ENCODE data around the gene PRKX. TPM values are rescaled to one million over a fixed set of nuclear protein-coding genes. Genes with fewer than 3 reads are reported as not detected.

PRKX gene
- total and polyA plus RNA-seq, 2 of the 13 experiments (the other 11 are each of a cell fraction or from before 2014, with no cell fraction given): 0.01 to 0.15 TPM

- no peaks in the 10 kb centered on the region for H3K9me3 ChIP-seq (ENCODE audit: low read length)
- H3K4me1 ChIP-seq (ENCODE audit: insufficient read depth, low read length): no peaks in the 10 kb centered on the region
- H3K4me2 ChIP-seq (ENCODE audit: low read depth, low read length): no peak overlapping the region
- intact Hi-C loops (cut with micrococcal nuclease; ENCODE audit: unreplicated experiment) (no loop called here), in situ Hi-C loops (cut with HindIII; ENCODE audit: extremely low pct_ligation_motif_present, low pct_unique_long_range_greater_than_20kb) (no loop called here)
- ChIA-PET CTCF (ENCODE audit: low intra/inter-chr PET ratio, low total read pairs) (no interaction called here), POLR2A (no interaction called here)
- no TSS peak for BruUV-seq (replicated peaks)
- ATAC-seq (no peak), DNase-seq (ENCODE audit: low spot score) (no peak), FAIRE-seq (no peak)
- no peak for TF ChIP-seq MXD3 (CRISPR knock-in tag; IDR thresholded peaks at IDR 0.05)
- TF ChIP-seq HOXA5 (CRISPR knock-in tag; IDR thresholded peaks at IDR 0.05): no peak
- TF ChIP-seq IKZF1 (IDR thresholded peaks at IDR 0.05): no peak
- no peak for TF ChIP-seq SIN3B (IDR thresholded peaks at IDR 0.05; ENCODE audit: low read length)
- TF ChIP-seq, protein P1, sequence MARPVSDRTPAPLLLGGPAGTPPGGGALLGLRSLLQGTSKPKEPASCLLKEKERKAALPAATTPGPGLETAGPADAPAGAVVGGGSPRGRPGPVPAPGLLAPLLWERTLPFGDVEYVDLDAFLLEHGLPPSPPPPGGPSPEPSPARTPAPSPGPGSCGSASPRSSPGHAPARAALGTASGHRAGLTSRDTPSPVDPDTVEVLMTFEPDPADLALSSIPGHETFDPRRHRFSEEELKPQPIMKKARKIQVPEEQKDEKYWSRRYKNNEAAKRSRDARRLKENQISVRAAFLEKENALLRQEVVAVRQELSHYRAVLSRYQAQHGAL (CRISPR knock-in tag; IDR thresholded peaks at IDR 0.05; ENCODE audit: not compliant biosample characterization): no peak
- no peak for TF ChIP-seq SMYD3 (CRISPR knock-in tag; IDR thresholded peaks at IDR 0.05)
- no peak for TF ChIP-seq MLXIP (CRISPR knock-in tag; IDR thresholded peaks at IDR 0.05; ENCODE audit: borderline replicate concordance)
- no peak for TF ChIP-seq ZNF205 (CRISPR knock-in tag; IDR thresholded peaks at IDR 0.05)
- TF ChIP-seq ZNF878 (CRISPR knock-in tag; IDR thresholded peaks at IDR 0.05): no peak
- no peak for TF ChIP-seq ZBTB21 (CRISPR knock-in tag; IDR thresholded peaks at IDR 0.05)
- no peak overlapping the region for H2AFZ ChIP-seq (ENCODE audit: low read length)
- no peaks in the 10 kb centered on the region for H3K79me2 ChIP-seq (ENCODE audit: insufficient read depth, low read length)
- WGBS (ENCODE audit: low lambda C conversion rate): 0% methylated on average over 3 of the region's 5 CpGs
- no peak overlapping the region for H3K4me3 ChIP-seq (replicated peaks in 1 of 3; ENCODE audit: insufficient read depth in 1 of 3, low read depth in 2 of 3, low read length in 3 of 3)
- H4K20me1 ChIP-seq (ENCODE audit: insufficient read depth, low read length): no peaks in the 10 kb centered on the region
- no peak overlapping the region for H3K9ac ChIP-seq (ENCODE audit: insufficient read depth, low read depth, low read length)
- H3K27ac ChIP-seq (ENCODE audit: extremely low read length, insufficient read depth, low read length): no peak overlapping the region
- no peaks in the 10 kb centered on the region for H3K27me3 ChIP-seq (ENCODE audit: control insufficient read depth in 1 of 2, insufficient read depth in 2 of 2, low read length in 2 of 2)
- H3K36me3 ChIP-seq (replicated peaks in 1 of 2; ENCODE audit: control insufficient read depth in 1 of 2, insufficient read depth in 2 of 2, low read length in 2 of 2): no peaks in the 10 kb centered on the region
Measured at GRCh38 chrX:3757510-3758025, 44.1 kb upstream of the PRKX start.
